Measurements from ENCODE around the gene NR6A1. TPM values are rescaled to one million over a fixed set of nuclear protein-coding genes. Genes with fewer than 3 reads are reported as not detected.

The NR6A1 gene
- total and polyA plus RNA-seq, 2 of the 13 experiments (the other 11 are each of a cell fraction or from before 2014, with no cell fraction given) = 28.1 to 31.5 TPM

DNA sequence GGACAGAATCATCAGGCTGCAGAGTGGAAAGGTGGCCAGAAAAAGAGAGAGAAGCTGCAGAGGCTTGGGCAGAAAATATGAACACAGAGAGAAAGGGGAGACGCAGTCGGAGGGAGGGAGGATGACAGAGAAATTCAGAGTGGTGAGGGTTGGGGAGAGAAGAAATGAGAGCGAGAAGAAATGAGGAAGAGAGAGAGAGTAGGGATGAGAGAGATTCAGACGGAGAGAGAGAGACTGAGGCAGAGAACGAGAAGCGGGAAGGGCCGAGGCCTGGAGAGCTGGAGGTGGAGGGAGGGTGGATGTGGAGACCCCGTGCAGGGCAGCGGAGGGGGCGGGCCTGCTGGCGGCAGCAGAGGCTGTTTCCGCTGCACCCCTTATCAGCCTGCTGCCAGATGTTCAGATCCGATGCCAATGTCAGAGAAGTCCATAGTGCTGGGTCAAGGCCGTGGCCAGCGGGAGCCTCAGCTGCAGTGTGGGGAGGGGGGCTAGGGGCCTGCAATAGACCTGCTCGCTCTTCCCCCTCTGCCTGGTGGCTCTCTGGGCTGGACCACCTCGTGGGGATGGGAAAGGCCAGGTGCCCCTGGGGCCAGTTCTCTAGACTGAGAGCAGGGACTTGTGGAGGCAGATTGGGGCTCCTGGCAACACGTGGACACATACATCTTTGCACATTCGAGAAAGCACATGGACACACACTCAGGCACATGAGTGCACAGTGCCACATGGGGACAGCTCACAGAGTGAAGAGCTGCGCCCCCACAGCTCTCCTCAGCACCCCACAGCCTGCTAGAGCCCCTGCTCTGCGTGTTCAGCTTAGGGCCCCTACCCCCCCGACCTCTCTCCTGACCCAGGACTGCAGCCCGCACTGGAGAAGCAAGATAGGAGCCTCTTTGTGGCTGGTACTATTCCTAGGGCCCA, 259.0 kb downstream of the NR6A1 start (continued):
- TF ChIP-seq FOXA3 (CRISPR knock-in tag; IDR thresholded peaks at IDR 0.05) (peak; percentile 62), ZFP36 (IDR thresholded peaks at IDR 0.05; ENCODE audit: borderline replicate concordance, low read depth, low read length, partially characterized antibody) (no peak), RFX5 (IDR thresholded peaks at IDR 0.05; ENCODE audit: low read depth, low read length) (no peak), BCL6 (CRISPR knock-in tag; IDR thresholded peaks at IDR 0.05) (peak; percentile 68), RXRA (CRISPR knock-in tag; IDR thresholded peaks at IDR 0.05) (peak; percentile 91), SRSF4 (IDR thresholded peaks at IDR 0.05; ENCODE audit: low read depth, low read length, poor library complexity, severe bottlenecking) (no peak), IKZF4 (CRISPR knock-in tag; IDR thresholded peaks at IDR 0.05; ENCODE audit: borderline replicate concordance, low read depth, not compliant biosample characterization) (no peak), BRD4 (CRISPR knock-in tag; IDR thresholded peaks at IDR 0.05) (no peak; the same call in 1 of the 2 replicates), ZNF20 (CRISPR knock-in tag; IDR thresholded peaks at IDR 0.05) (no peak), HDAC1 (CRISPR knock-in tag; IDR thresholded peaks at IDR 0.05) (peak; percentile 78; the same call in 1 of the 2 replicates), ZNF816 (CRISPR knock-in tag; IDR thresholded peaks at IDR 0.05; ENCODE audit: borderline replicate concordance) (no peak), MIER3 (CRISPR knock-in tag; IDR thresholded peaks at IDR 0.05; ENCODE audit: borderline replicate concordance) (no peak), PHB2 (IDR thresholded peaks at IDR 0.05; ENCODE audit: partially characterized antibody) (no peak), SSRP1 (CRISPR knock-in tag; IDR thresholded peaks at IDR 0.05) (no peak), FOSL1 (CRISPR knock-in tag; IDR thresholded peaks at IDR 0.05; ENCODE audit: borderline replicate concordance) (no peak), RAD21 (CRISPR knock-in tag; IDR thresholded peaks at IDR 0.05) (peak; percentile 39; the same call in 1 of the 2 replicates), NFATC3 (CRISPR knock-in tag; IDR thresholded peaks at IDR 0.05) (no peak)
- TF ChIP-seq, protein P1, sequence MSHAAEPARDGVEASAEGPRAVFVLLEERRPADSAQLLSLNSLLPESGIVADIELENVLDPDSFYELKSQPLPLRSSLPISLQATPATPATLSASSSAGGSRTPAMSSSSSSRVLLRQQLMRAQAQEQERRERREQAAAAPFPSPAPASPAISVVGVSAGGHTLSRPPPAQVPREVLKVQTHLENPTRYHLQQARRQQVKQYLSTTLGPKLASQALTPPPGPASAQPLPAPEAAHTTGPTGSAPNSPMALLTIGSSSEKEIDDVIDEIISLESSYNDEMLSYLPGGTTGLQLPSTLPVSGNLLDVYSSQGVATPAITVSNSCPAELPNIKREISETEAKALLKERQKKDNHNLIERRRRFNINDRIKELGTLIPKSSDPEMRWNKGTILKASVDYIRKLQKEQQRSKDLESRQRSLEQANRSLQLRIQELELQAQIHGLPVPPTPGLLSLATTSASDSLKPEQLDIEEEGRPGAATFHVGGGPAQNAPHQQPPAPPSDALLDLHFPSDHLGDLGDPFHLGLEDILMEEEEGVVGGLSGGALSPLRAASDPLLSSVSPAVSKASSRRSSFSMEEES (CRISPR knock-in tag; IDR thresholded peaks at IDR 0.05) = no peak; the same call in 1 of the 2 replicates
- TF ChIP-seq, protein P2, sequence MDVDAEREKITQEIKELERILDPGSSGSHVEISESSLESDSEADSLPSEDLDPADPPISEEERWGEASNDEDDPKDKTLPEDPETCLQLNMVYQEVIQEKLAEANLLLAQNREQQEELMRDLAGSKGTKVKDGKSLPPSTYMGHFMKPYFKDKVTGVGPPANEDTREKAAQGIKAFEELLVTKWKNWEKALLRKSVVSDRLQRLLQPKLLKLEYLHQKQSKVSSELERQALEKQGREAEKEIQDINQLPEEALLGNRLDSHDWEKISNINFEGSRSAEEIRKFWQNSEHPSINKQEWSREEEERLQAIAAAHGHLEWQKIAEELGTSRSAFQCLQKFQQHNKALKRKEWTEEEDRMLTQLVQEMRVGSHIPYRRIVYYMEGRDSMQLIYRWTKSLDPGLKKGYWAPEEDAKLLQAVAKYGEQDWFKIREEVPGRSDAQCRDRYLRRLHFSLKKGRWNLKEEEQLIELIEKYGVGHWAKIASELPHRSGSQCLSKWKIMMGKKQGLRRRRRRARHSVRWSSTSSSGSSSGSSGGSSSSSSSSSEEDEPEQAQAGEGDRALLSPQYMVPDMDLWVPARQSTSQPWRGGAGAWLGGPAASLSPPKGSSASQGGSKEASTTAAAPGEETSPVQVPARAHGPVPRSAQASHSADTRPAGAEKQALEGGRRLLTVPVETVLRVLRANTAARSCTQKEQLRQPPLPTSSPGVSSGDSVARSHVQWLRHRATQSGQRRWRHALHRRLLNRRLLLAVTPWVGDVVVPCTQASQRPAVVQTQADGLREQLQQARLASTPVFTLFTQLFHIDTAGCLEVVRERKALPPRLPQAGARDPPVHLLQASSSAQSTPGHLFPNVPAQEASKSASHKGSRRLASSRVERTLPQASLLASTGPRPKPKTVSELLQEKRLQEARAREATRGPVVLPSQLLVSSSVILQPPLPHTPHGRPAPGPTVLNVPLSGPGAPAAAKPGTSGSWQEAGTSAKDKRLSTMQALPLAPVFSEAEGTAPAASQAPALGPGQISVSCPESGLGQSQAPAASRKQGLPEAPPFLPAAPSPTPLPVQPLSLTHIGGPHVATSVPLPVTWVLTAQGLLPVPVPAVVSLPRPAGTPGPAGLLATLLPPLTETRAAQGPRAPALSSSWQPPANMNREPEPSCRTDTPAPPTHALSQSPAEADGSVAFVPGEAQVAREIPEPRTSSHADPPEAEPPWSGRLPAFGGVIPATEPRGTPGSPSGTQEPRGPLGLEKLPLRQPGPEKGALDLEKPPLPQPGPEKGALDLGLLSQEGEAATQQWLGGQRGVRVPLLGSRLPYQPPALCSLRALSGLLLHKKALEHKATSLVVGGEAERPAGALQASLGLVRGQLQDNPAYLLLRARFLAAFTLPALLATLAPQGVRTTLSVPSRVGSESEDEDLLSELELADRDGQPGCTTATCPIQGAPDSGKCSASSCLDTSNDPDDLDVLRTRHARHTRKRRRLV (CRISPR knock-in tag; IDR thresholded peaks at IDR 0.05) = no peak
- TF ChIP-seq, protein P3, sequence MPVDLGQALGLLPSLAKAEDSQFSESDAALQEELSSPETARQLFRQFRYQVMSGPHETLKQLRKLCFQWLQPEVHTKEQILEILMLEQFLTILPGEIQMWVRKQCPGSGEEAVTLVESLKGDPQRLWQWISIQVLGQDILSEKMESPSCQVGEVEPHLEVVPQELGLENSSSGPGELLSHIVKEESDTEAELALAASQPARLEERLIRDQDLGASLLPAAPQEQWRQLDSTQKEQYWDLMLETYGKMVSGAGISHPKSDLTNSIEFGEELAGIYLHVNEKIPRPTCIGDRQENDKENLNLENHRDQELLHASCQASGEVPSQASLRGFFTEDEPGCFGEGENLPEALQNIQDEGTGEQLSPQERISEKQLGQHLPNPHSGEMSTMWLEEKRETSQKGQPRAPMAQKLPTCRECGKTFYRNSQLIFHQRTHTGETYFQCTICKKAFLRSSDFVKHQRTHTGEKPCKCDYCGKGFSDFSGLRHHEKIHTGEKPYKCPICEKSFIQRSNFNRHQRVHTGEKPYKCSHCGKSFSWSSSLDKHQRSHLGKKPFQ (CRISPR knock-in tag; IDR thresholded peaks at IDR 0.05; ENCODE audit: insufficient replicate concordance) = peak; percentile 22
- TF ChIP-seq, protein P4, sequence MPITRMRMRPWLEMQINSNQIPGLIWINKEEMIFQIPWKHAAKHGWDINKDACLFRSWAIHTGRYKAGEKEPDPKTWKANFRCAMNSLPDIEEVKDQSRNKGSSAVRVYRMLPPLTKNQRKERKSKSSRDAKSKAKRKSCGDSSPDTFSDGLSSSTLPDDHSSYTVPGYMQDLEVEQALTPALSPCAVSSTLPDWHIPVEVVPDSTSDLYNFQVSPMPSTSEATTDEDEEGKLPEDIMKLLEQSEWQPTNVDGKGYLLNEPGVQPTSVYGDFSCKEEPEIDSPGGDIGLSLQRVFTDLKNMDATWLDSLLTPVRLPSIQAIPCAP (CRISPR knock-in tag; IDR thresholded peaks at IDR 0.05; ENCODE audit: low read depth) = no peak
